Hepatocyte (in vitro differentiated cells): ENCODE measurements around the gene RGPD8. TPM values are rescaled to one million over a fixed set of nuclear protein-coding genes. Genes with fewer than 3 reads are reported as not detected.
"Not testable (repeated sequence)": the region's sequence is repeated elsewhere in the genome, so short reads cannot be mapped to it uniquely, and the experiment has no call there.

ENCODE experiments used
- DNase-seq: peaks from one replicate; pipeline ENCODE4 v3.0.0-alpha.2; 2016; ENCODE audit warnings: low spot score
- H2AFZ ChIP-seq: fragments of 200-600 bp; sonication (generic); 2 replicates; pipeline ENCODE4 v1.6.0; 2016; ENCODE audit warnings: antibody characterized with exemption, mild to moderate bottlenecking
- H3K27ac ChIP-seq: fragments of 200-600 bp; sonication (generic); 2 replicates; pipeline ENCODE4 v1.5.1; 2016; ENCODE audit warnings: mild to moderate bottlenecking
- H3K27me3 ChIP-seq: fragments of 200-600 bp; sonication (generic); 2 replicates; pipeline ENCODE4 v1.6.1; 2016
- H3K36me3 ChIP-seq: fragments of 200-600 bp; sonication (generic); replicated peaks from 2 replicates; pipeline ENCODE4 v1.5.1; 2016; ENCODE audit warnings: low read depth; ENCODE audit not compliant: insufficient read depth
- H3K4me1 ChIP-seq: fragments of 200-600 bp; sonication (generic); 2 replicates; pipeline ENCODE4 v1.5.1; 2016; ENCODE audit warnings: mild to moderate bottlenecking, moderate library complexity; ENCODE audit not compliant: insufficient read depth
- H3K4me2 ChIP-seq: fragments of 200-600 bp; sonication (generic); 2 replicates; pipeline ENCODE4 v1.6.0; 2016
- H3K4me3 ChIP-seq: fragments of 200-600 bp; sonication (generic); 2 replicates; pipeline ENCODE4 v1.5.1; 2016; ENCODE audit warnings: mild to moderate bottlenecking
- H3K79me2 ChIP-seq: fragments of 200-600 bp; sonication (generic); 2 replicates; pipeline ENCODE4 v1.6.0; 2017; ENCODE audit warnings: mild to moderate bottlenecking
- H3K9me2 ChIP-seq: fragments of 200-600 bp; sonication (generic); replicated peaks from 2 replicates; pipeline ENCODE4 v1.6.0; 2017; ENCODE audit warnings: mild to moderate bottlenecking; ENCODE audit not compliant: insufficient read depth
- H3K9me3 ChIP-seq: fragments of 200-600 bp; sonication (generic); 2 replicates; pipeline ENCODE4 v1.5.1; 2016; ENCODE audit warnings: low read depth, mild to moderate bottlenecking
- H4K20me1 ChIP-seq: fragments of 200-600 bp; sonication (generic); 2 replicates; pipeline ENCODE4 v1.6.0; 2016; ENCODE audit warnings: mild to moderate bottlenecking; ENCODE audit not compliant: insufficient read depth, poor library complexity, severe bottlenecking
- WGBS: methylation state at CpG from one replicate; pipeline ENCODE4 v1.1.6; 2016; ENCODE audit warnings: low lambda C conversion rate; ENCODE audit errors: missing lambda C conversion rate; 5-methylcytosine and 5-hydroxymethylcytosine counted together
- polyA plus RNA-seq: library from polyadenylated mRNA; unstranded; fragments of >200 nt; fragmentation: Nextera tagmentation; extraction: Ambion mirVana; gene quantifications from 2 replicates; pipeline ENCODE4 v1.2.1, GENCODE V29; 2016
- total RNA-seq: library from RNA; depleted of rRNA; stranded (reverse); fragments of >200 nt; gene quantifications from 2 replicates; pipeline ENCODE4 v1.2.3, GENCODE V29; 2014
- TF ChIP-seq, protein P1 (sequence below): fragments of 200-600 bp; sonication (generic); IDR thresholded peaks from 2 replicates; pipeline ENCODE4 v1.5.1; 2016; ENCODE audit warnings: antibody characterized with exemption, mild to moderate bottlenecking; ENCODE audit not compliant: poor library complexity

Gene RGPD8
- total and polyA plus RNA-seq, 2 experiments from 2014 or later, result 1.0 to 17.4 TPM

DNA sequence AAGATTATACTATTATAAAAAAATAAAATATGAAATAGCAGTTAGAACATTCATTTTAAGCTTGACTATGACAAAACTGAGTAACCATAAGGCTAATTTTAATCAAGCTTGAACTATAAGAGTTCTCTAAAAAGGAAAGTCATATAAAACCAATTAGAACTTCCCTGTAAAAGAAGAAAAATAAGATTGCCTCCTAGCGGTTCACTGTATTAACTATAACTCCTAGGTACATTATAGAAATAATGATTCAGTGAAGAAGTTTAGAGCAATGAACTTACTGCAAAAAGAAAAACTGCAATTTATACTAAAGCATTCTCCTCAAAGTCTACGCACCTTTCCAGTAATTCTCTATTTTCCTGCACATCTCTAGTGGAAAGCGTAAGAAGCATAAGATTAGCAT, 16.6 kb downstream of the RGPD8 start:
- not testable (repeated sequence) for DNase-seq, H4K20me1 ChIP-seq, H3K9me2 ChIP-seq, H3K4me1 ChIP-seq, H3K27ac ChIP-seq, H3K36me3 ChIP-seq, H3K27me3 ChIP-seq, H3K79me2 ChIP-seq, H3K9me3 ChIP-seq, H3K4me3 ChIP-seq, H3K4me2 ChIP-seq, H2AFZ ChIP-seq
- WGBS, result 78% methylated on average over 3 of the region's 3 CpGs
- TF ChIP-seq, protein P1, sequence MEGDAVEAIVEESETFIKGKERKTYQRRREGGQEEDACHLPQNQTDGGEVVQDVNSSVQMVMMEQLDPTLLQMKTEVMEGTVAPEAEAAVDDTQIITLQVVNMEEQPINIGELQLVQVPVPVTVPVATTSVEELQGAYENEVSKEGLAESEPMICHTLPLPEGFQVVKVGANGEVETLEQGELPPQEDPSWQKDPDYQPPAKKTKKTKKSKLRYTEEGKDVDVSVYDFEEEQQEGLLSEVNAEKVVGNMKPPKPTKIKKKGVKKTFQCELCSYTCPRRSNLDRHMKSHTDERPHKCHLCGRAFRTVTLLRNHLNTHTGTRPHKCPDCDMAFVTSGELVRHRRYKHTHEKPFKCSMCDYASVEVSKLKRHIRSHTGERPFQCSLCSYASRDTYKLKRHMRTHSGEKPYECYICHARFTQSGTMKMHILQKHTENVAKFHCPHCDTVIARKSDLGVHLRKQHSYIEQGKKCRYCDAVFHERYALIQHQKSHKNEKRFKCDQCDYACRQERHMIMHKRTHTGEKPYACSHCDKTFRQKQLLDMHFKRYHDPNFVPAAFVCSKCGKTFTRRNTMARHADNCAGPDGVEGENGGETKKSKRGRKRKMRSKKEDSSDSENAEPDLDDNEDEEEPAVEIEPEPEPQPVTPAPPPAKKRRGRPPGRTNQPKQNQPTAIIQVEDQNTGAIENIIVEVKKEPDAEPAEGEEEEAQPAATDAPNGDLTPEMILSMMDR, result peak; percentile 13

DNA sequence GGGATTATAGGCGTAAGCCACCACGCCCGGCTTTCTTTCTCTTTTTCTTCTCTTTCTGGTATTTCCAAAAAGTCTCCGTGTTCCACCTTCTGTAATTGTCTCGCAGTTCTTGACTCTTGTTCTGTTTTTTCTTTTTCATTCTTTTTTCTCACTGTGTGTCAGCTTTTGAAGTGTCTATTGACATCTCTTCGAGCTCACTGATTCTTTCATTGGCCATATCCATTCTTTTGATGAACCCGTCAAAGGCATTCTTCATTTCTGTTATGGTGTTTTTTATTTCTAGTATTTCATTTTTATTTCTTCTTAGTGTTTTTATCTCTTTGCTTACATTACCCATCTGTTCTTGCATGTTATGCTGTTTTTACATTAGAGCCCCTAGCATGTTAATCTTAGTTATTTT, 73.4 kb downstream of the RGPD8 start:
- H4K20me1 ChIP-seq, H3K36me3 ChIP-seq, H3K27me3 ChIP-seq, DNase-seq, H2AFZ ChIP-seq, H3K4me2 ChIP-seq, H3K27ac ChIP-seq, H3K79me2 ChIP-seq, H3K9me3 ChIP-seq, H3K9me2 ChIP-seq, H3K4me1 ChIP-seq, H3K4me3 ChIP-seq: not testable (repeated sequence)
- WGBS, result 96% methylated on average over 7 of the region's 7 CpGs

DNA sequence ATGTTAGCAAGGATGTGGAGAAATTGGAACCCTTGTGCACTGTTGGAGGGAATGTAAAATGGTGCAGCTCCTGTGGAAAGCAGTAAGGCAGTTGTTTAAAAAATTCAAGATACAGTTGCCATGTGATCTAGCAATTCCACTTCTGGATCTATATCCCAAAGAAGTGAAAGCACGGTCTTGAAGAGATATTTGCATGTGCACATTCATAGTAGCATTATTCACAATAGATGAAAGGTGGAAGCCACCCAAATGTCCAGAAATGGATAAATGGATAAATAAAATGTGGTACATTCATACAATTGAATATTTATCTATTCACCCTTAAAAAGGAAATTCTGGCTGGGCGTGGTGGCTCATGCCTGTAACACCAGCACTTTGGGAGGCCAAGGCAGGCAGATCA, 79.1 kb downstream of the RGPD8 start:
- not testable (repeated sequence) for H3K9me3 ChIP-seq, DNase-seq, H3K4me1 ChIP-seq, H3K9me2 ChIP-seq, H3K36me3 ChIP-seq, H2AFZ ChIP-seq, H3K27me3 ChIP-seq, H3K79me2 ChIP-seq, H3K4me3 ChIP-seq, H3K27ac ChIP-seq, H4K20me1 ChIP-seq, H3K4me2 ChIP-seq
- WGBS, result 88% methylated on average over 2 of the region's 2 CpGs

DNA sequence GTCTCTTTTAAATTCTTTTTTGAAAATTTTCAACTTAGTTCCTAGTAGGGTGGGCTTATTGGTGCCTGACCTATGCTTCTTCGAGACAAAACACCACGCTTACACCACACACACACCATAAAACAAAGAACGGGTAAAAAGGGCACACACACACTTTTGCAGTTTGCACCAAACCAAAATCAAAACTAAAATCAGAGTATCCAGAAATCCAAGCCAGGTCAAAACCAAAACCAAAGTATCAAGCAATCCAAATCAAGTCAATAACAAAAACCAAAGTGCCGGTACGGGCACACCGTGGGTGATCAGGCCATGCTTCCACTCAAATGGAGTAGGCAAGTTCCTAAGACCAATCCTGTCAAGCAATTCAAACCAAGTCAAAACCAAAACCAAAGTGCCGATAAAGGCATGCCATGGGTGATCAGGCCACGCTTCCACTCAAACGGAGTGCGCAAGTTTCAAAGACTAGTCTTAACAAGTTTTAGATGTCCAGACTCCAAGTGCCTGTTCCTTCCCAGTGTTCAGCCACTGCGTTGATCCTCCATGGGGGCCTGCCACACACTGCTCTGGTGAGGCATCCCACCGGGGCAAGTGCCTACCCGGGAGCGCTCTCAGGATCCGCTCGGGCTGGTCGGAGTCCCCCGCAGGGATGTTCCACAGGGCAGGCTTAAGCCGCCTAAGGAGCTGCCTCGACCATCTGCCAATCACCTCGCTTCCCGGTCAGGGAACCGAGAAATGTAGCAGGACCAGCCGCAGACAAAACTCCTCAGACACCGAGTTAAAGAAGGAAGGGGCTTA, 80.4 kb downstream of the RGPD8 start:
- not testable (repeated sequence) for H3K4me1 ChIP-seq, H4K20me1 ChIP-seq, H3K4me3 ChIP-seq, H3K4me2 ChIP-seq, H3K9me3 ChIP-seq, DNase-seq, H3K27ac ChIP-seq, H3K36me3 ChIP-seq, H3K79me2 ChIP-seq, H3K27me3 ChIP-seq, H2AFZ ChIP-seq, H3K9me2 ChIP-seq
- WGBS, result 95% methylated on average over 17 of the region's 25 CpGs

DNA sequence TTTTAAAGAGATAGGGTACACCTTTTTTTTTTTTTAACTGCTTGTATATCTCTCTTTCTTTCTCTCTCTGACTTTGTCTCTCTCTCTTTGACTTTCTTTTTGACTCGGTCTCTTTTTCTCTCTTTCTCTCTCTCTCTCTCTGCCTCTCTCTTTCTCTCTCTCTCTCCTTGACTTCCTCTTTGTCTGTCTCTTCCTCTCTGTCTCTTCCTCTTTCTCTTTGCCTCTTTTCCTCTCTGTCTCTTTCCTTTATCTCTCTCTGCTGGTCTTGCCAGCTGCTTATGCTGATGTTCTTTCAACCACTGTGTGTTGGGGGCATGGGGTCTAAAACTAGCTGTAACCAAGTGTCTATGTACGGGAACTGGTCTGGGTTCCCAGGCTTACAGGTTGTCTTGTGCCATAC, 81.2 kb downstream of the RGPD8 start:
- H3K27me3 ChIP-seq, DNase-seq, H3K4me2 ChIP-seq, H3K4me3 ChIP-seq, H2AFZ ChIP-seq, H3K9me3 ChIP-seq, H4K20me1 ChIP-seq, H3K79me2 ChIP-seq, H3K4me1 ChIP-seq, H3K27ac ChIP-seq, H3K36me3 ChIP-seq, H3K9me2 ChIP-seq: not testable (repeated sequence)
- 98% methylated on average over 2 of the region's 2 CpGs for WGBS
